GM23338 (cell line): ENCODE data around the gene FOXL2.

Experiments used
- EZH2 ChIP-seq: fragments of 200-600 bp; sonication (generic); IDR thresholded peaks from one replicate; pipeline ENCODE4 v1.8.0; 2017; ENCODE audit warnings: antibody characterized with exemption, mild to moderate bottlenecking, low read depth; ENCODE audit not compliant: unreplicated experiment
- TF ChIP-seq, protein P1 (sequence below), 2 experiments: fragments of 200-600 bp in 1 of 2; sonication (generic) in 1 of 2; conservative IDR thresholded peaks; 2 replicates each; pipeline versions ENCODE4 v1.5.1 to v1.6.1; 2016 to 2017; ENCODE audit warnings: antibody characterized with exemption in 2 of 2, low read depth in 2 of 2, mild to moderate bottlenecking in 2 of 2, moderate library complexity in 1 of 2
- TF ChIP-seq, protein P2 (sequence below): IDR thresholded peaks from one replicate; pipeline ENCODE4 v1.6.1; 2018; ENCODE audit warnings: antibody characterized with exemption; ENCODE audit not compliant: unreplicated experiment
- TF ChIP-seq, protein P3 (sequence below): IDR thresholded peaks from 2 replicates; pipeline ENCODE4 v1.6.1; 2016; ENCODE audit warnings: antibody characterized with exemption

DNA sequence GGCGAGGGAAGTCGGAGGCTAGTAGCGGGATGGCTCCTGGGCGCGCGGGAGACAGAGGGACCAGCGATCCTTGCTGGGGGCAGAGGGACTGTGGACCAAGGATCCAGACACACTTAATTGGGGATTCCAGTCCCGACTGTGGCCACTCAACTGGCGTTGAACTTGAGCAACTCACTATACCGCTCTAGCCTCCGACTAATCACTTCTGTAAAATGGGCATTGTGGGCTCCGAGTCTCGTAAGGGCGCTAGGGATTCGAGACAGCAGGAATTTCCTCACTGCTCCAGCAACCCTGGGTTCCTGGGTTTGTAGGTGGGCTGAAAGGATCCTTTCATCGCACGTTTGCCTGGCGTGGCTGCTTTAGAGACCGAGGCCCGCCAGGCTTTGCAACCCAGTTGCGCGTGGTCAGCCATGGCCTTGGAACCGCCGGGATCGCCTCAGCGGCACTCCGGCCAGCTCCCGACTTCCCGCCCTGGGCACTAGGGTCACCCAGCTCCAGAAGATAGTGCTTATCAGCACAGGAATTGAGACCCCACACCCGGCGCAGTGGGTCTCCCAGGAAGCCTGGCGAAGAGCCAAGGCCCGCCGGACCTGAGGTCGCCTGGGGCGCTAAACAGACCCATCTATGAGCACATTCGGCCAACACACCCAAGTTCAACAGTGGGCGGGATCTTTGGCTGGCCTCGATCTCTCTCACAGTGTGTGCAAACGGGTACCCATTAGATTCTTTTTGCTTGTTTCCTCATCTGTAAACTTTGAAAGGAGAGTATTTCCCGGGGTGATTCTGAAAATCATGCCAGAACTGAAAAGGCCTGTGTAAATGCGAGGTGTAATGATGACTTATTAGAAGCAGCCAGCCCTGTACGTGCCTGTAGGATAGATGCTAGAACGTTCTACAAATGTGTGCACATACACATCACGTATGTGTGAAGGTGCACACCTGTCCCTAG, 9.9 kb downstream of the FOXL2 start:
- TF ChIP-seq, protein P1, sequence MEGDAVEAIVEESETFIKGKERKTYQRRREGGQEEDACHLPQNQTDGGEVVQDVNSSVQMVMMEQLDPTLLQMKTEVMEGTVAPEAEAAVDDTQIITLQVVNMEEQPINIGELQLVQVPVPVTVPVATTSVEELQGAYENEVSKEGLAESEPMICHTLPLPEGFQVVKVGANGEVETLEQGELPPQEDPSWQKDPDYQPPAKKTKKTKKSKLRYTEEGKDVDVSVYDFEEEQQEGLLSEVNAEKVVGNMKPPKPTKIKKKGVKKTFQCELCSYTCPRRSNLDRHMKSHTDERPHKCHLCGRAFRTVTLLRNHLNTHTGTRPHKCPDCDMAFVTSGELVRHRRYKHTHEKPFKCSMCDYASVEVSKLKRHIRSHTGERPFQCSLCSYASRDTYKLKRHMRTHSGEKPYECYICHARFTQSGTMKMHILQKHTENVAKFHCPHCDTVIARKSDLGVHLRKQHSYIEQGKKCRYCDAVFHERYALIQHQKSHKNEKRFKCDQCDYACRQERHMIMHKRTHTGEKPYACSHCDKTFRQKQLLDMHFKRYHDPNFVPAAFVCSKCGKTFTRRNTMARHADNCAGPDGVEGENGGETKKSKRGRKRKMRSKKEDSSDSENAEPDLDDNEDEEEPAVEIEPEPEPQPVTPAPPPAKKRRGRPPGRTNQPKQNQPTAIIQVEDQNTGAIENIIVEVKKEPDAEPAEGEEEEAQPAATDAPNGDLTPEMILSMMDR (conservative IDR thresholded peaks at IDR 0.05; ENCODE audit: low read depth in 2 of 2) = no peak
- TF ChIP-seq, protein P2, sequence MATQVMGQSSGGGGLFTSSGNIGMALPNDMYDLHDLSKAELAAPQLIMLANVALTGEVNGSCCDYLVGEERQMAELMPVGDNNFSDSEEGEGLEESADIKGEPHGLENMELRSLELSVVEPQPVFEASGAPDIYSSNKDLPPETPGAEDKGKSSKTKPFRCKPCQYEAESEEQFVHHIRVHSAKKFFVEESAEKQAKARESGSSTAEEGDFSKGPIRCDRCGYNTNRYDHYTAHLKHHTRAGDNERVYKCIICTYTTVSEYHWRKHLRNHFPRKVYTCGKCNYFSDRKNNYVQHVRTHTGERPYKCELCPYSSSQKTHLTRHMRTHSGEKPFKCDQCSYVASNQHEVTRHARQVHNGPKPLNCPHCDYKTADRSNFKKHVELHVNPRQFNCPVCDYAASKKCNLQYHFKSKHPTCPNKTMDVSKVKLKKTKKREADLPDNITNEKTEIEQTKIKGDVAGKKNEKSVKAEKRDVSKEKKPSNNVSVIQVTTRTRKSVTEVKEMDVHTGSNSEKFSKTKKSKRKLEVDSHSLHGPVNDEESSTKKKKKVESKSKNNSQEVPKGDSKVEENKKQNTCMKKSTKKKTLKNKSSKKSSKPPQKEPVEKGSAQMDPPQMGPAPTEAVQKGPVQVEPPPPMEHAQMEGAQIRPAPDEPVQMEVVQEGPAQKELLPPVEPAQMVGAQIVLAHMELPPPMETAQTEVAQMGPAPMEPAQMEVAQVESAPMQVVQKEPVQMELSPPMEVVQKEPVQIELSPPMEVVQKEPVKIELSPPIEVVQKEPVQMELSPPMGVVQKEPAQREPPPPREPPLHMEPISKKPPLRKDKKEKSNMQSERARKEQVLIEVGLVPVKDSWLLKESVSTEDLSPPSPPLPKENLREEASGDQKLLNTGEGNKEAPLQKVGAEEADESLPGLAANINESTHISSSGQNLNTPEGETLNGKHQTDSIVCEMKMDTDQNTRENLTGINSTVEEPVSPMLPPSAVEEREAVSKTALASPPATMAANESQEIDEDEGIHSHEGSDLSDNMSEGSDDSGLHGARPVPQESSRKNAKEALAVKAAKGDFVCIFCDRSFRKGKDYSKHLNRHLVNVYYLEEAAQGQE = no peak
- peak; percentile 79 for TF ChIP-seq EZH2
- TF ChIP-seq, protein P3, sequence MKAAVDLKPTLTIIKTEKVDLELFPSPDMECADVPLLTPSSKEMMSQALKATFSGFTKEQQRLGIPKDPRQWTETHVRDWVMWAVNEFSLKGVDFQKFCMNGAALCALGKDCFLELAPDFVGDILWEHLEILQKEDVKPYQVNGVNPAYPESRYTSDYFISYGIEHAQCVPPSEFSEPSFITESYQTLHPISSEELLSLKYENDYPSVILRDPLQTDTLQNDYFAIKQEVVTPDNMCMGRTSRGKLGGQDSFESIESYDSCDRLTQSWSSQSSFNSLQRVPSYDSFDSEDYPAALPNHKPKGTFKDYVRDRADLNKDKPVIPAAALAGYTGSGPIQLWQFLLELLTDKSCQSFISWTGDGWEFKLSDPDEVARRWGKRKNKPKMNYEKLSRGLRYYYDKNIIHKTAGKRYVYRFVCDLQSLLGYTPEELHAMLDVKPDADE = no peak
